Endothelial cell of umbilical vein (primary cell): ENCODE results near the gene PIP4K2B. TPM values are rescaled to one million over a fixed set of nuclear protein-coding genes. Genes with fewer than 3 reads are reported as not detected.

ENCODE experiments used
- BruUV-seq: library from RNA; stranded (reverse); fragments of 400-500 nt; replicated peaks from 2 replicates; lab custom pipeline; 2021; lab: Mats Ljungman, UMichigan
- CTCF ChIA-PET: fragments of 300-600, 350-600 bp; sonication (Branson Sonifier 250); formaldehyde crosslinking; loops from one replicate; lab custom pipeline; 2021; ENCODE audit warnings: antibody characterized with exemption, inconsistent platforms; lab: Charles Lee
- POLR2A ChIA-PET: fragments of 300-600, 350-600 bp; sonication (Branson Sonifier 250); formaldehyde crosslinking; loops from one replicate; lab custom pipeline; 2021; ENCODE audit warnings: antibody characterized with exemption, inconsistent platforms; lab: Charles Lee
- DNase-seq: peaks from one replicate; pipeline ENCODE4 v3.0.0-alpha.2; 2011; ENCODE audit warnings: low read depth, low spot score
- FAIRE-seq: peaks from 2 replicates; lab custom pipeline; 2011; peaks lifted over from hg19 to GRCh38; lab: Jason Lieb, UNC
- H2AFZ ChIP-seq: 2 replicates; pipeline ENCODE4 v1.6.0; 2012; ENCODE audit warnings: low read depth, low read length, control low read depth, inconsistent platforms
- H3K27ac ChIP-seq: 2 replicates; pipeline ENCODE4 v1.5.1; 2011; ENCODE audit warnings: low read depth, mild to moderate bottlenecking, control low read depth, low read length, moderate library complexity; ENCODE audit not compliant: insufficient read depth
- H3K27me3 ChIP-seq, 2 experiments: 2 replicates each; pipeline versions ENCODE4 v1.6.0 to v1.6.1; 2011; ENCODE audit warnings: low read length in 2 of 2, mixed read lengths in 1 of 2; ENCODE audit not compliant: control insufficient read depth in 2 of 2, insufficient read depth in 2 of 2
- H3K36me3 ChIP-seq, 2 experiments: 2 replicates in 1 of 2; 3 replicates in 1 of 2; pipeline ENCODE4 v1.5.1; 2011; ENCODE audit warnings: low read length in 2 of 2, mild to moderate bottlenecking in 1 of 2, moderate library complexity in 1 of 2; ENCODE audit not compliant: control insufficient read depth in 2 of 2, insufficient read depth in 2 of 2; ENCODE audit errors: extremely low read depth in 1 of 2
- H3K4me1 ChIP-seq: 3 replicates; pipeline ENCODE4 v1.5.1; 2011; ENCODE audit warnings: mild to moderate bottlenecking, low read length; ENCODE audit not compliant: control insufficient read depth, insufficient read depth; ENCODE audit errors: extremely low read depth
- H3K4me2 ChIP-seq: 2 replicates; pipeline ENCODE4 v1.6.1; 2011; ENCODE audit warnings: low read length, control low read depth, mixed read lengths; ENCODE audit not compliant: insufficient read depth
- H3K4me3 ChIP-seq, 3 experiments: fragments of 200-600 bp in 1 of 3; sonication (generic), shearing (Covaris generic) in 1 of 3; replicated peaks in 1 of 3; 2 replicates each; pipeline ENCODE4 v1.5.1; 2011 to 2016; ENCODE audit warnings: control low read depth in 3 of 3, low read length in 3 of 3, mild to moderate bottlenecking in 2 of 3, inconsistent platforms in 1 of 3, low read depth in 1 of 3, moderate library complexity in 1 of 3; ENCODE audit not compliant: insufficient read depth in 1 of 3
- H3K79me2 ChIP-seq: 2 replicates; pipeline ENCODE4 v1.6.0; 2012; ENCODE audit warnings: low read length, inconsistent platforms; ENCODE audit not compliant: control insufficient read depth, insufficient read depth
- H3K9ac ChIP-seq: replicated peaks from 2 replicates; pipeline ENCODE3; 2011; ENCODE audit warnings: low read length, control low read depth; ENCODE audit not compliant: insufficient read depth; ENCODE audit errors: extremely low read depth
- H3K9me1 ChIP-seq: replicated peaks from 3 replicates; pipeline ENCODE4 v1.6.0; 2011; ENCODE audit warnings: mild to moderate bottlenecking, low read length; ENCODE audit not compliant: control insufficient read depth, insufficient read depth; ENCODE audit errors: extremely low read depth
- H3K9me3 ChIP-seq: replicated peaks from 2 replicates; pipeline ENCODE4 v1.5.1; 2012; ENCODE audit warnings: low read length, inconsistent platforms; ENCODE audit not compliant: control insufficient read depth, insufficient read depth
- H4K20me1 ChIP-seq: replicated peaks from 2 replicates; pipeline ENCODE3; 2011; ENCODE audit warnings: mild to moderate bottlenecking, low read length; ENCODE audit not compliant: control insufficient read depth, insufficient read depth; ENCODE audit errors: extremely low read depth
- EZH2 ChIP-seq: IDR thresholded peaks from 2 replicates; pipeline ENCODE4 v1.6.1; 2012; ENCODE audit warnings: borderline replicate concordance, low read depth, mild to moderate bottlenecking, moderate library complexity, low read length, inconsistent platforms; ENCODE audit not compliant: severe bottlenecking
- FOS ChIP-seq: IDR thresholded peaks from 2 replicates; pipeline ENCODE4 v1.6.1; 2011; ENCODE audit warnings: mild to moderate bottlenecking, low read length, moderate library complexity, borderline replicate concordance; ENCODE audit not compliant: insufficient read depth
- GATA2 ChIP-seq: IDR thresholded peaks from 2 replicates; pipeline ENCODE4 v1.7.0; 2011; ENCODE audit warnings: low read depth, mild to moderate bottlenecking, moderate library complexity, mixed read lengths, low read length; ENCODE audit not compliant: insufficient read length, insufficient read depth
- JUN ChIP-seq: IDR thresholded peaks from 2 replicates; pipeline ENCODE4 v1.6.1; 2011; ENCODE audit warnings: borderline replicate concordance, low read depth; ENCODE audit not compliant: insufficient read length, insufficient read depth
- MYC ChIP-seq: IDR thresholded peaks from one replicate; pipeline ENCODE4 v1.6.1; 2011; ENCODE audit warnings: mild to moderate bottlenecking, low read depth, low read length
- POLR2A ChIP-seq: IDR thresholded peaks from 2 replicates; pipeline ENCODE4 v1.6.1; 2012; ENCODE audit warnings: low read depth, mild to moderate bottlenecking, control low read depth, low read length
- POLR2AphosphoS5 ChIP-seq: IDR thresholded peaks from 2 replicates; pipeline ENCODE4 v1.6.1; 2012; ENCODE audit warnings: low read depth, mild to moderate bottlenecking, control low read depth, low read length, moderate library complexity; ENCODE audit not compliant: insufficient read depth
- dilution Hi-C: fragments of 300-500 bp; cut with MboI; formaldehyde crosslinking; loops from one replicate; pipeline ENCODE4 v1.15.0; 2019; ENCODE audit warnings: low sequenced_read_pairs; ENCODE audit not compliant: extremely low pct_ligation_motif_present
- intact Hi-C: fragments of 100-400 bp; cut with micrococcal nuclease; formaldehyde crosslinking; loops from one replicate; pipeline ENCODE4 v1.10.0; 2022
- polyA plus RNA-seq, 4 experiments: library from polyadenylated mRNA; depleted of rRNA in 3 of 4; stranded (reverse) in 3 of 4; unstranded in 1 of 4; fragments of >200 nt; gene quantifications; 2 replicates each; pipeline versions ENCODE4 v1.2.1 to v1.2.3, GENCODE V29; 2011 to 2012; ENCODE audit warnings: missing spikeins in 1 of 4
- total RNA-seq: library from RNA; stranded (reverse); gene quantifications from 2 replicates; pipeline ENCODE4 v1.2.3, GENCODE V29; 2021
- TF ChIP-seq, protein P1 (sequence below), 2 donors: IDR thresholded peaks; 1 replicate in 1 of 2; 2 replicates in 1 of 2; pipeline ENCODE4 v1.5.1; 2011; ENCODE audit warnings: low read length in 2 of 2, mild to moderate bottlenecking in 2 of 2, moderate library complexity in 2 of 2, control low read depth in 1 of 2, inconsistent platforms in 1 of 2, low read depth in 1 of 2; ENCODE audit not compliant: insufficient read depth in 1 of 2; ENCODE audit errors: extremely low read depth in 1 of 2
- TF ChIP-seq, protein P2 (sequence below): IDR thresholded peaks from 2 replicates; pipeline ENCODE4 v1.6.1; 2011; ENCODE audit not compliant: insufficient read depth, insufficient read length

The PIP4K2B gene
- total and polyA plus RNA-seq, 2 donors (not counting 3 experiments of a cell fraction or from before 2014, with no cell fraction given), result 23.1 to 48.8 TPM

DNA sequence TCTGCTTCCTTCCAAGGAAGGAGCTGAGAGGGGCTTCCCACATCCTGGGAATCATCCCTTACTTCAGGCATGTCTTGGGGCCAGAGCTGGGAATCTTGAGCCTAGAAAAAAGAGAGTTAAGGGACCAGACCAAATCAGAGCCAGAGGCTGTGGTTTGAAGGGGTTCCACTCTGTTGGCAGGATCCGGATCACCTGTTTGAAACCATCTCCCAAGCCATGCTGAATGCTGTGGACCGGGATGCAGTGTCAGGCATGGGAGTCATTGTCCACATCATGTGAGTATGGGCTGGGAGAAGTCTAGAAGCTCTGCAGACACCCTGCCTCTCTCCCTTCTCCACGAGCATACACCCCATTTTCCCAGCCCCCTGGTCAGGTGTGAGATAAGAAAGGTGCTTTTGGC lies 37.1 kb downstream of the PIP4K2B start:
- no peaks in the 10 kb centered on the region for H4K20me1 ChIP-seq
- no peak overlapping the region for H2AFZ ChIP-seq
- dilution Hi-C loops (no loop called here), intact Hi-C loops (no loop called here)
- H3K4me3 ChIP-seq, result no peak overlapping the region
- CTCF ChIA-PET, result interaction anchor here (0.5 to 1.9 kb wide), 8 partner anchors 9 to 413 kb away, joined by 3 to 12 read pairs (median 4); partner anchors contain the start of gene PSMB3
- no peaks in the 10 kb centered on the region for H3K9me3 ChIP-seq
- H3K9ac ChIP-seq, result no peak overlapping the region
- POLR2A ChIA-PET, result no interaction called here
- H3K79me2 ChIP-seq, result peaks cover 1% of the 10 kb centered on the region
- no TSS peak for BruUV-seq
- H3K36me3 ChIP-seq, result peaks cover 19 to 40% of the 10 kb centered on the region in 2 experiments
- H3K27ac ChIP-seq, result no peak overlapping the region
- TF ChIP-seq GATA2 (no peak), MYC (no peak), EZH2 (no peak), POLR2AphosphoS5 (no peak), FOS (no peak), POLR2A (no peak), JUN (no peak)
- TF ChIP-seq, protein P1, sequence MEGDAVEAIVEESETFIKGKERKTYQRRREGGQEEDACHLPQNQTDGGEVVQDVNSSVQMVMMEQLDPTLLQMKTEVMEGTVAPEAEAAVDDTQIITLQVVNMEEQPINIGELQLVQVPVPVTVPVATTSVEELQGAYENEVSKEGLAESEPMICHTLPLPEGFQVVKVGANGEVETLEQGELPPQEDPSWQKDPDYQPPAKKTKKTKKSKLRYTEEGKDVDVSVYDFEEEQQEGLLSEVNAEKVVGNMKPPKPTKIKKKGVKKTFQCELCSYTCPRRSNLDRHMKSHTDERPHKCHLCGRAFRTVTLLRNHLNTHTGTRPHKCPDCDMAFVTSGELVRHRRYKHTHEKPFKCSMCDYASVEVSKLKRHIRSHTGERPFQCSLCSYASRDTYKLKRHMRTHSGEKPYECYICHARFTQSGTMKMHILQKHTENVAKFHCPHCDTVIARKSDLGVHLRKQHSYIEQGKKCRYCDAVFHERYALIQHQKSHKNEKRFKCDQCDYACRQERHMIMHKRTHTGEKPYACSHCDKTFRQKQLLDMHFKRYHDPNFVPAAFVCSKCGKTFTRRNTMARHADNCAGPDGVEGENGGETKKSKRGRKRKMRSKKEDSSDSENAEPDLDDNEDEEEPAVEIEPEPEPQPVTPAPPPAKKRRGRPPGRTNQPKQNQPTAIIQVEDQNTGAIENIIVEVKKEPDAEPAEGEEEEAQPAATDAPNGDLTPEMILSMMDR (IDR thresholded peaks at IDR 0.05; ENCODE audit: extremely low read depth in 1 of 2, insufficient read depth in 1 of 2, low read depth in 1 of 2, low read length in 2 of 2), result no peak
- TF ChIP-seq, protein P2, sequence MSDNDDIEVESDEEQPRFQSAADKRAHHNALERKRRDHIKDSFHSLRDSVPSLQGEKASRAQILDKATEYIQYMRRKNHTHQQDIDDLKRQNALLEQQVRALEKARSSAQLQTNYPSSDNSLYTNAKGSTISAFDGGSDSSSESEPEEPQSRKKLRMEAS, result no peak
- H3K4me2 ChIP-seq, result no peak overlapping the region
- no peaks in the 10 kb centered on the region for H3K27me3 ChIP-seq
- FAIRE-seq, result no peak
- DNase-seq, result no peak
- no peaks in the 10 kb centered on the region for H3K9me1 ChIP-seq
- no peaks in the 10 kb centered on the region for H3K4me1 ChIP-seq
